Esophagus squamous epithelium (tissue), 4 donors: ENCODE measurements around the gene ZNF79.

Source experiments
- CTCF ChIP-seq, 6 experiments: fragments of 450-650 bp in 4 of 6; fragments of 200-600 bp in 2 of 6; sonication (generic) in 2 of 6; IDR thresholded peaks; one replicate each; pipeline ENCODE4 v1.5.1; 2016 to 2019; ENCODE audit warnings: antibody characterized with exemption in 6 of 6, mild to moderate bottlenecking in 4 of 6, moderate library complexity in 4 of 6
- POLR2A ChIP-seq, 4 donors: fragments of 450-650 bp; IDR thresholded peaks; one replicate each; pipeline ENCODE4 v1.6.1; 2017; ENCODE audit warnings: antibody characterized with exemption in 4 of 4, mild to moderate bottlenecking in 4 of 4, moderate library complexity in 3 of 4

DNA sequence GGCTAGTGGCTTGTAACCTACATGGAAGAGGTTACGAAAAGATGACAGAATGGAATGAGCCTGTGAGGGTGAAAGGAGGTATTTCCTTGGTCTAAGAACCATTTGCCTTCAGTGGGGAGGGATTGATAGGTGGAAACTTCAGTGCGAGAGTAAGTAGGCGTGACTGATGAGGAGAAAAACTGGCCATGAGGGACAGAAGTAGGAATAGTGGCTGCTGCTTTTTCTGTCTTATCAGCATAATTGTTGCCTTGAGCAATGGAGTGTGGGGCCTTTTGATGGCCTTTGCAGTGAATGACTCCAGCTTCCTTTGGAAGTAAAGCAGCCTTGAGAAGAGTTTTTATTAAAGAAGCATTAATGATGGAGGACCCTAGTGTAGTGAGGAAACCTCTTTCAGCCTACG, 9.0 kb upstream of the ZNF79 start:
- no peak for TF ChIP-seq CTCF (IDR thresholded peaks at IDR 0.05)
- TF ChIP-seq POLR2A (IDR thresholded peaks at IDR 0.05): no peak
